Sigmoid colon (tissue), 7 donors: Measurements from ENCODE around the gene DCUN1D2. TPM values are rescaled to one million over a fixed set of nuclear protein-coding genes. Genes with fewer than 3 reads are reported as not detected.

Experiments used
- DNase-seq: peaks from one replicate; pipeline ENCODE4 v3.0.0-alpha.2; 2019
- H3K27ac ChIP-seq, 4 donors: fragments of 200-600 bp; sonication (generic); one replicate each; pipeline ENCODE4 v1.5.1; 2016 to 2019; ENCODE audit warnings: mild to moderate bottlenecking in 1 of 4
- H3K27me3 ChIP-seq, 3 donors: fragments of 200-600 bp; sonication (generic); one replicate each; pipeline ENCODE4 v1.5.1; 2019; ENCODE audit warnings: mild to moderate bottlenecking in 1 of 3
- H3K36me3 ChIP-seq, 4 donors: fragments of 200-600 bp; sonication (generic); one replicate each; pipeline ENCODE4 v1.5.1; 2016 to 2019
- H3K4me1 ChIP-seq, 4 donors: fragments of 200-600 bp; sonication (generic); one replicate each; pipeline ENCODE4 v1.5.1; 2017 to 2019
- H3K4me3 ChIP-seq, 4 donors: fragments of 200-600 bp; sonication (generic); one replicate each; pipeline ENCODE4 v1.5.1; 2017 to 2019; ENCODE audit warnings: mild to moderate bottlenecking in 2 of 4, moderate library complexity in 1 of 4
- H3K9me3 ChIP-seq, 4 donors: fragments of 200-600 bp in 3 of 4; sonication (generic) in 3 of 4; one replicate each; pipeline versions ENCODE4 v1.5.1 to v1.6.1; 2013 to 2019
- CTCF ChIP-seq, 4 experiments: fragments of 450-650 bp in 3 of 4; fragments of 200-600 bp in 1 of 4; IDR thresholded peaks; one replicate each; pipeline ENCODE4 v1.5.1; 2016 to 2019; ENCODE audit warnings: antibody characterized with exemption in 4 of 4, mild to moderate bottlenecking in 3 of 4, moderate library complexity in 2 of 4
- EP300 ChIP-seq, 4 donors: sonication (generic); formaldehyde crosslinking; IDR thresholded peaks; one replicate each; pipeline ENCODE4 v1.6.1; 2017; ENCODE audit warnings: antibody characterized with exemption in 4 of 4
- POLR2A ChIP-seq, 2 donors: fragments of 450-650 bp; IDR thresholded peaks; one replicate each; pipeline ENCODE4 v1.6.1; 2016; ENCODE audit warnings: antibody characterized with exemption in 2 of 2, mild to moderate bottlenecking in 2 of 2, moderate library complexity in 2 of 2
- POLR2AphosphoS5 ChIP-seq, 4 donors: sonication (generic); formaldehyde crosslinking; IDR thresholded peaks; one replicate each; pipeline ENCODE4 v1.6.1; 2017; ENCODE audit warnings: antibody characterized with exemption in 4 of 4
- WGBS, 2 donors: extraction: QIAGEN DNeasy Blood & Tissue Kit; methylation state at CpG; one replicate each; pipeline ENCODE4 v1.1.7; 2013; 5-methylcytosine and 5-hydroxymethylcytosine counted together
- intact Hi-C: fragments of 100-400 bp; cut with DNase I; formaldehyde crosslinking; loops from one replicate; pipeline ENCODE4 v1.15.1; 2023
- polyA plus RNA-seq, 3 donors: library from polyadenylated mRNA; stranded (reverse); fragments of 200-250 nt; gene quantifications; one replicate each; pipeline ENCODE4 v1.2.3, GENCODE V29; 2013
- total RNA-seq, 4 donors: library from RNA; depleted of rRNA; stranded (reverse); fragments of >200 nt; gene quantifications; one replicate each; pipeline ENCODE4 v1.1.0, GENCODE V29; 2016
- donor health status: healthy with polysubstance abuse.
- donor health status: Bipolar disorder and iron deficiency.
- donor health status: healthy.

The DCUN1D2 gene
- total and polyA plus RNA-seq, 7 donors = 6.6 to 33.0 (median 20.6) TPM

- TF ChIP-seq EP300 (IDR thresholded peaks at IDR 0.05) (no peak), POLR2AphosphoS5 (IDR thresholded peaks at IDR 0.05) (no peak), CTCF (IDR thresholded peaks at IDR 0.05) (no peak), POLR2A (IDR thresholded peaks at IDR 0.05) (no peak)
- Histone ChIP-seq H3K36me3 (no peaks in the 10 kb centered on the region), H3K27me3 (no peaks in the 10 kb centered on the region), H3K4me3 (no peak overlapping the region), H3K27ac (peak overlapping the region; percentile 71 to 77 (median 76)), H3K9me3 (no peaks in the 10 kb centered on the region), H3K4me1 (peaks cover 0 to 18% (median 16%) of the 10 kb centered on the region in 4 donors)
- WGBS, 2 donors = 40 to 66% methylated on average over 36 to 38 of the region's 38 CpGs
- no peak for DNase-seq
- intact Hi-C loops = no loop called here
These were observed 69.5 kb downstream of the DCUN1D2 start for GRCh38 chr13:113420833-113421600.

GRCh38 chr13:113420232-113420631 lies 70.3 kb downstream of the DCUN1D2 start:
- H3K4me3 ChIP-seq = no peak overlapping the region
- H3K4me1 ChIP-seq = peaks cover 0 to 18% (median 16%) of the 10 kb centered on the region in 4 donors
- intact Hi-C loops = no loop called here
- TF ChIP-seq CTCF (IDR thresholded peaks at IDR 0.05) (no peak), EP300 (IDR thresholded peaks at IDR 0.05) (no peak), POLR2AphosphoS5 (IDR thresholded peaks at IDR 0.05) (no peak), POLR2A (IDR thresholded peaks at IDR 0.05) (no peak)
- DNase-seq = no peak
- H3K27me3 ChIP-seq = no peaks in the 10 kb centered on the region
- H3K9me3 ChIP-seq = no peaks in the 10 kb centered on the region
- WGBS, 2 donors = 71 to 87% methylated on average over 15 of the region's 15 CpGs
- H3K36me3 ChIP-seq = no peaks in the 10 kb centered on the region
- H3K27ac ChIP-seq = no peak overlapping the region

GRCh38 chr13:113419531-113420193 lies 70.8 kb downstream of the DCUN1D2 start:
- Histone ChIP-seq H3K27ac (no peak overlapping the region), H3K9me3 (no peaks in the 10 kb centered on the region), H3K36me3 (no peaks in the 10 kb centered on the region), H3K4me1 (peaks cover 0 to 22% (median 17%) of the 10 kb centered on the region in 4 donors), H3K4me3 (no peak overlapping the region), H3K27me3 (no peaks in the 10 kb centered on the region)
- 81 to 91% methylated on average over 18 of the region's 18 CpGs for WGBS, 2 donors
- no peak for DNase-seq
- TF ChIP-seq EP300 (IDR thresholded peaks at IDR 0.05) (no peak), POLR2AphosphoS5 (IDR thresholded peaks at IDR 0.05) (no peak), CTCF (IDR thresholded peaks at IDR 0.05) (no peak), POLR2A (IDR thresholded peaks at IDR 0.05) (no peak)
- intact Hi-C loops = no loop called here

- intact Hi-C loops = no loop called here
- Histone ChIP-seq H3K4me3 (no peak overlapping the region), H3K4me1 (peaks cover 0 to 32% (median 26%) of the 10 kb centered on the region in 4 donors), H3K36me3 (no peaks in the 10 kb centered on the region), H3K27me3 (no peaks in the 10 kb centered on the region), H3K9me3 (no peaks in the 10 kb centered on the region), H3K27ac (no peak overlapping the region)
- no peak for DNase-seq
- TF ChIP-seq POLR2A (IDR thresholded peaks at IDR 0.05) = no peak
- no peak for TF ChIP-seq CTCF (IDR thresholded peaks at IDR 0.05)
- TF ChIP-seq EP300 (IDR thresholded peaks at IDR 0.05) = no peak
- TF ChIP-seq POLR2AphosphoS5 (IDR thresholded peaks at IDR 0.05) = no peak
- 96 to 100% methylated on average over 1 of the region's 1 CpG for WGBS, 2 donors
These were observed 71.8 kb downstream of the DCUN1D2 start for GRCh38 chr13:113418722-113419049.
